ENCODE results near the gene LCNL1. TPM values are rescaled to one million over a fixed set of nuclear protein-coding genes. Genes with fewer than 3 reads are reported as not detected.

LCNL1 gene
- total and polyA plus RNA-seq, 2 of the 13 experiments (the other 11 are each of a cell fraction or from before 2014, with no cell fraction given) = not detected

Other genes with a start within 250 kb of the LCNL1 start
Only the 30 nearest of the 38 such genes appear.
- 0.29 and 1.3 TPM in 2 replicates for gene LCN15, start 218.5 kb upstream of the LCNL1 start, total RNA-seq (2016; rRNA removed; fragmentation: Illumina TruSeq; extraction: Trizol)
- gene LCN15, start 218.5 kb upstream of the LCNL1 start, polyA plus RNA-seq (2011; rRNA removed) = 32.9 and 53.7 TPM in 2 replicates
- 81.0 and 84.7 TPM in 2 replicates for gene TMEM141, start 191.6 kb upstream of the LCNL1 start, total RNA-seq (2016; rRNA removed; fragmentation: Illumina TruSeq; extraction: Trizol)
- gene TMEM141, start 191.6 kb upstream of the LCNL1 start, polyA plus RNA-seq (2011; rRNA removed) = 199 and 202 TPM in 2 replicates
- gene CCDC183, start 186.7 kb upstream of the LCNL1 start, total RNA-seq (2016; rRNA removed; fragmentation: Illumina TruSeq; extraction: Trizol) = 3.0 and 5.0 TPM in 2 replicates
- 66.4 and 91.2 TPM in 2 replicates for gene CCDC183, start 186.7 kb upstream of the LCNL1 start, polyA plus RNA-seq (2011; rRNA removed)
- 66.4 and 81.5 TPM in 2 replicates for gene RABL6, start 175.0 kb upstream of the LCNL1 start, total RNA-seq (2016; rRNA removed; fragmentation: Illumina TruSeq; extraction: Trizol)
- gene RABL6, start 175.0 kb upstream of the LCNL1 start, polyA plus RNA-seq (2011; rRNA removed) = 125 and 139 TPM in 2 replicates
- gene AJM1, start 140.5 kb upstream of the LCNL1 start, total RNA-seq (2016; rRNA removed; fragmentation: Illumina TruSeq; extraction: Trizol) = 0.48 and 1.1 TPM in 2 replicates
- gene AJM1, start 140.5 kb upstream of the LCNL1 start, polyA plus RNA-seq (2011; rRNA removed) = 1.2 and 1.4 TPM in 2 replicates
- gene PHPT1, start 133.6 kb upstream of the LCNL1 start, total RNA-seq (2016; rRNA removed; fragmentation: Illumina TruSeq; extraction: Trizol) = 155 and 192 TPM in 2 replicates
- 184 and 189 TPM in 2 replicates for gene PHPT1, start 133.6 kb upstream of the LCNL1 start, polyA plus RNA-seq (2011; rRNA removed)
- 1.2 and 6.0 TPM in 2 replicates for gene MAMDC4, start 130.6 kb upstream of the LCNL1 start, total RNA-seq (2016; rRNA removed; fragmentation: Illumina TruSeq; extraction: Trizol)
- gene MAMDC4, start 130.6 kb upstream of the LCNL1 start, polyA plus RNA-seq (2011; rRNA removed) = 6.8 and 7.9 TPM in 2 replicates
- gene EDF1, start 116.7 kb upstream of the LCNL1 start, total RNA-seq (2016; rRNA removed; fragmentation: Illumina TruSeq; extraction: Trizol) = 379 and 474 TPM in 2 replicates
- gene EDF1, start 116.7 kb upstream of the LCNL1 start, polyA plus RNA-seq (2011; rRNA removed) = 235 and 269 TPM in 2 replicates
- 13.4 and 13.6 TPM in 2 replicates for gene TRAF2, start 96.5 kb upstream of the LCNL1 start, total RNA-seq (2016; rRNA removed; fragmentation: Illumina TruSeq; extraction: Trizol)
- 12.4 and 15.5 TPM in 2 replicates for gene TRAF2, start 96.5 kb upstream of the LCNL1 start, polyA plus RNA-seq (2011; rRNA removed)
- 47.4 and 60.4 TPM in 2 replicates for gene FBXW5, start 38.3 kb upstream of the LCNL1 start, total RNA-seq (2016; rRNA removed; fragmentation: Illumina TruSeq; extraction: Trizol)
- 52.0 and 76.2 TPM in 2 replicates for gene FBXW5, start 38.3 kb upstream of the LCNL1 start, polyA plus RNA-seq (2011; rRNA removed)
- gene C8G, start 37.8 kb upstream of the LCNL1 start, total RNA-seq (2016; rRNA removed; fragmentation: Illumina TruSeq; extraction: Trizol) = 2.0 and 4.9 TPM in 2 replicates
- 12.8 and 18.3 TPM in 2 replicates for gene C8G, start 37.8 kb upstream of the LCNL1 start, polyA plus RNA-seq (2011; rRNA removed)
- 1.2 and 3.4 TPM in 2 replicates for gene LCN12, start 30.7 kb upstream of the LCNL1 start, total RNA-seq (2016; rRNA removed; fragmentation: Illumina TruSeq; extraction: Trizol)
- gene LCN12, start 30.7 kb upstream of the LCNL1 start, polyA plus RNA-seq (2011; rRNA removed) = 6.9 and 7.5 TPM in 2 replicates
- 0.33 TPM in 1 of 2 replicates, not detected in the other for gene PTGDS, start 5.5 kb upstream of the LCNL1 start, total RNA-seq (2016; rRNA removed; fragmentation: Illumina TruSeq; extraction: Trizol)
- gene PTGDS, start 5.5 kb upstream of the LCNL1 start, polyA plus RNA-seq (2011; rRNA removed) = 0.31 and 0.50 TPM in 2 replicates
- 20.7 and 31.9 TPM in 2 replicates for gene PAXX, start 9.4 kb downstream of the LCNL1 start, total RNA-seq (2016; rRNA removed; fragmentation: Illumina TruSeq; extraction: Trizol)
- gene PAXX, start 9.4 kb downstream of the LCNL1 start, polyA plus RNA-seq (2011; rRNA removed) = 14.0 and 18.0 TPM in 2 replicates
- gene CLIC3, start 13.6 kb downstream of the LCNL1 start, total RNA-seq (2016; rRNA removed; fragmentation: Illumina TruSeq; extraction: Trizol) = 0.34 and 0.51 TPM in 2 replicates
- gene CLIC3, start 13.6 kb downstream of the LCNL1 start, polyA plus RNA-seq (2011; rRNA removed) = 1.5 and 1.6 TPM in 2 replicates
- 0.72 and 2.9 TPM in 2 replicates for gene ABCA2, start 45.2 kb downstream of the LCNL1 start, total RNA-seq (2016; rRNA removed; fragmentation: Illumina TruSeq; extraction: Trizol)
- gene ABCA2, start 45.2 kb downstream of the LCNL1 start, polyA plus RNA-seq (2011; rRNA removed) = 19.2 and 21.0 TPM in 2 replicates
- not detected in 2 replicates for gene FUT7, start 49.1 kb downstream of the LCNL1 start, total RNA-seq (2016; rRNA removed; fragmentation: Illumina TruSeq; extraction: Trizol)
- 0.05 TPM in 1 of 2 replicates, not detected in the other for gene FUT7, start 49.1 kb downstream of the LCNL1 start, polyA plus RNA-seq (2011; rRNA removed)
- 0.63 and 0.84 TPM in 2 replicates for gene NPDC1, start 63.2 kb downstream of the LCNL1 start, total RNA-seq (2016; rRNA removed; fragmentation: Illumina TruSeq; extraction: Trizol)
- gene NPDC1, start 63.2 kb downstream of the LCNL1 start, polyA plus RNA-seq (2011; rRNA removed) = 5.4 and 7.0 TPM in 2 replicates
- gene ENTPD2, start 71.1 kb downstream of the LCNL1 start, total RNA-seq (2016; rRNA removed; fragmentation: Illumina TruSeq; extraction: Trizol) = 0.87 and 0.95 TPM in 2 replicates
- 3.2 and 4.1 TPM in 2 replicates for gene ENTPD2, start 71.1 kb downstream of the LCNL1 start, polyA plus RNA-seq (2011; rRNA removed)
- 35.9 and 42.8 TPM in 2 replicates for gene SAPCD2, start 87.6 kb downstream of the LCNL1 start, total RNA-seq (2016; rRNA removed; fragmentation: Illumina TruSeq; extraction: Trizol)
- gene SAPCD2, start 87.6 kb downstream of the LCNL1 start, polyA plus RNA-seq (2011; rRNA removed) = 18.7 and 21.9 TPM in 2 replicates
- gene UAP1L1, start 94.5 kb downstream of the LCNL1 start, total RNA-seq (2016; rRNA removed; fragmentation: Illumina TruSeq; extraction: Trizol) = 6.2 and 6.4 TPM in 2 replicates
- gene UAP1L1, start 94.5 kb downstream of the LCNL1 start, polyA plus RNA-seq (2011; rRNA removed) = 5.4 and 6.0 TPM in 2 replicates
- 19.0 and 48.9 TPM in 2 replicates for gene MAN1B1, start 104.0 kb downstream of the LCNL1 start, total RNA-seq (2016; rRNA removed; fragmentation: Illumina TruSeq; extraction: Trizol)
- gene MAN1B1, start 104.0 kb downstream of the LCNL1 start, polyA plus RNA-seq (2011; rRNA removed) = 59.5 and 60.6 TPM in 2 replicates
- 0.66 and 1.2 TPM in 2 replicates for gene DPP7, start 131.7 kb downstream of the LCNL1 start, total RNA-seq (2016; rRNA removed; fragmentation: Illumina TruSeq; extraction: Trizol)
- 4.5 and 6.5 TPM in 2 replicates for gene DPP7, start 131.7 kb downstream of the LCNL1 start, polyA plus RNA-seq (2011; rRNA removed)
- gene GRIN1, start 156.2 kb downstream of the LCNL1 start, total RNA-seq (2016; rRNA removed; fragmentation: Illumina TruSeq; extraction: Trizol) = not detected in 2 replicates
- 0.05 and 0.13 TPM in 2 replicates for gene GRIN1, start 156.2 kb downstream of the LCNL1 start, polyA plus RNA-seq (2011; rRNA removed)
- gene LRRC26, start 187.1 kb downstream of the LCNL1 start, total RNA-seq (2016; rRNA removed; fragmentation: Illumina TruSeq; extraction: Trizol) = not detected in 2 replicates
- gene LRRC26, start 187.1 kb downstream of the LCNL1 start, polyA plus RNA-seq (2011; rRNA removed) = not detected in 2 replicates
- not detected in 2 replicates for gene TMEM210, start 189.1 kb downstream of the LCNL1 start, total RNA-seq (2016; rRNA removed; fragmentation: Illumina TruSeq; extraction: Trizol)
- gene TMEM210, start 189.1 kb downstream of the LCNL1 start, polyA plus RNA-seq (2011; rRNA removed) = not detected in 2 replicates
- 7.4 and 12.3 TPM in 2 replicates for gene ANAPC2, start 205.6 kb downstream of the LCNL1 start, total RNA-seq (2016; rRNA removed; fragmentation: Illumina TruSeq; extraction: Trizol)
- gene ANAPC2, start 205.6 kb downstream of the LCNL1 start, polyA plus RNA-seq (2011; rRNA removed) = 15.4 and 21.6 TPM in 2 replicates
- gene SSNA1, start 205.7 kb downstream of the LCNL1 start, total RNA-seq (2016; rRNA removed; fragmentation: Illumina TruSeq; extraction: Trizol) = 41.2 and 49.4 TPM in 2 replicates
- gene SSNA1, start 205.7 kb downstream of the LCNL1 start, polyA plus RNA-seq (2011; rRNA removed) = 35.9 and 44.8 TPM in 2 replicates
- 17.5 and 19.2 TPM in 2 replicates for gene TPRN, start 217.7 kb downstream of the LCNL1 start, total RNA-seq (2016; rRNA removed; fragmentation: Illumina TruSeq; extraction: Trizol)
- gene TPRN, start 217.7 kb downstream of the LCNL1 start, polyA plus RNA-seq (2011; rRNA removed) = 10.1 and 12.4 TPM in 2 replicates
- gene TMEM203, start 222.7 kb downstream of the LCNL1 start, total RNA-seq (2016; rRNA removed; fragmentation: Illumina TruSeq; extraction: Trizol) = 36.7 and 36.9 TPM in 2 replicates
- gene TMEM203, start 222.7 kb downstream of the LCNL1 start, polyA plus RNA-seq (2011; rRNA removed) = 23.0 and 23.4 TPM in 2 replicates